Glutamatergic neuron (in vitro differentiated cells): ENCODE measurements around the gene MND1. TPM values are rescaled to one million over a fixed set of nuclear protein-coding genes. Genes with fewer than 3 reads are reported as not detected.

Experiments used
- DNase-seq: peaks from one replicate; pipeline ENCODE4 v3.0.0; 2022
- H3K27ac Mint-ChIP-seq: one replicate; pipeline ENCODE4 v1.8.0; 2020; ENCODE audit warnings: mild to moderate bottlenecking, mixed read lengths, inconsistent platforms; ENCODE audit not compliant: unreplicated experiment
- H3K27me3 Mint-ChIP-seq: one replicate; pipeline ENCODE4 v1.8.0; 2020; ENCODE audit warnings: mild to moderate bottlenecking, moderate library complexity, mixed read lengths, inconsistent platforms; ENCODE audit not compliant: unreplicated experiment
- H3K36me3 Mint-ChIP-seq: one replicate; pipeline ENCODE4 v1.8.0; 2020; ENCODE audit warnings: mild to moderate bottlenecking, mixed read lengths, inconsistent platforms; ENCODE audit not compliant: unreplicated experiment
- H3K4me1 Mint-ChIP-seq: one replicate; pipeline ENCODE4 v1.8.0; 2020; ENCODE audit warnings: mild to moderate bottlenecking, low read depth, mixed read lengths, inconsistent platforms; ENCODE audit not compliant: unreplicated experiment
- H3K4me3 Mint-ChIP-seq: one replicate; pipeline ENCODE4 v1.8.0; 2020; ENCODE audit warnings: mild to moderate bottlenecking, mixed read lengths, inconsistent platforms; ENCODE audit not compliant: unreplicated experiment
- H3K9me3 Mint-ChIP-seq: one replicate; pipeline ENCODE4 v1.8.0; 2020; ENCODE audit warnings: mild to moderate bottlenecking, moderate library complexity, mixed read lengths, inconsistent platforms; ENCODE audit not compliant: unreplicated experiment
- CTCF ChIP-seq: fragments of 200-600 bp; sonication (generic); IDR thresholded peaks from one replicate; pipeline ENCODE4 v1.5.0; 2021; ENCODE audit not compliant: partially characterized antibody, unreplicated experiment
- total RNA-seq: library from RNA; stranded (reverse); fragmentation: NEBNext Ultra II Directional; extraction: Animal tissue kit (Norgen Biotek cat#: 25700); gene quantifications from one replicate; pipeline ENCODE4 v1.2.1, GENCODE V29; 2021; ENCODE audit not compliant: unreplicated experiment

Gene MND1
- total RNA-seq, 1 donor from 2014 or later: 2.0 TPM

- H3K9me3 Mint-ChIP-seq: peaks cover 3% of the 10 kb centered on the region
- no peaks in the 10 kb centered on the region for H3K27me3 Mint-ChIP-seq
- no peak overlapping the region for H3K4me3 Mint-ChIP-seq
- peaks cover 6% of the 10 kb centered on the region for H3K36me3 Mint-ChIP-seq
- DNase-seq: no peak
- peaks cover 3% of the 10 kb centered on the region for H3K4me1 Mint-ChIP-seq
- no peak overlapping the region for H3K27ac Mint-ChIP-seq
- no peak for TF ChIP-seq CTCF
Measured at GRCh38 chr4:153367092-153367491, 22.6 kb downstream of the MND1 start.

- DNase-seq: no peak
- no peak for TF ChIP-seq CTCF
- Mint-ChIP-seq H3K27me3 (no peaks in the 10 kb centered on the region), H3K36me3 (peaks cover 6% of the 10 kb centered on the region), H3K9me3 (peaks cover 3% of the 10 kb centered on the region), H3K4me3 (no peak overlapping the region), H3K4me1 (no peaks in the 10 kb centered on the region), H3K27ac (no peak overlapping the region)
Measured at GRCh38 chr4:153369021-153369420, 24.5 kb downstream of the MND1 start.

- TF ChIP-seq CTCF: no peak
- H3K36me3 Mint-ChIP-seq: peaks cover 6% of the 10 kb centered on the region
- no peak for DNase-seq
- H3K27me3 Mint-ChIP-seq: no peaks in the 10 kb centered on the region
- no peaks in the 10 kb centered on the region for H3K4me1 Mint-ChIP-seq
- H3K27ac Mint-ChIP-seq: no peak overlapping the region
- H3K4me3 Mint-ChIP-seq: no peak overlapping the region
- peaks cover 3% of the 10 kb centered on the region for H3K9me3 Mint-ChIP-seq
Measured at GRCh38 chr4:153371701-153372234, 27.3 kb downstream of the MND1 start.

- no peaks in the 10 kb centered on the region for H3K4me1 Mint-ChIP-seq
- H3K27ac Mint-ChIP-seq: no peak overlapping the region
- H3K36me3 Mint-ChIP-seq: peaks cover 6% of the 10 kb centered on the region
Measured at GRCh38 chr4:153372967-153373562, 28.6 kb downstream of the MND1 start.

More at GRCh38 chr4:153372967-153373562, 28.6 kb downstream of the MND1 start:
- peaks cover 3% of the 10 kb centered on the region for H3K9me3 Mint-ChIP-seq
- no peaks in the 10 kb centered on the region for H3K27me3 Mint-ChIP-seq
- TF ChIP-seq CTCF: no peak
- no peak overlapping the region for H3K4me3 Mint-ChIP-seq
- no peak for DNase-seq
